Measurements from ENCODE around the gene THY1. TPM values are rescaled to one million over a fixed set of nuclear protein-coding genes. Genes with fewer than 3 reads are reported as not detected.
"Not testable (repeated sequence)": the region's sequence is repeated elsewhere in the genome, so short reads cannot be mapped to it uniquely, and the experiment has no call there.

THY1 gene
- total RNA-seq, 1 donor from 2014 or later = 2.1 TPM

DNA sequence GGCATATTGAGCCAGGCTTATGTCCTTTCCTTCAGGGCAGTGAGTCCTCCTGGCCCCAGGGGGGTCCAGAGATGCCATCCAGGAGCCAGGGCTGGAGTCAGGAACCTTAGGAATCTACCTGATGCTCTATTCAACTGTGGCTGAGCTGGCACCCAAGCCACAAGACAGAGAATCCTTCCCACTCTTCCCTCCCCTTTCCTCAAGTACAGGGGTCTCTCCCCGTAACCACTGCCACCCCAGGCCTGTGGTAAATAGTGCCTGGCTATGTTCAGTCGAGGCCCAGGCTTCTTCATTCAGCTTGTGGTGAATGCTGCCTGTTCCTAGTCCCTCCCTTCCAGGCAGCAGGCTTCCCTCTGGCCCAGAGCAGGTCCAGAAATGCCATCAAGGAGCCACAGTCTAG lies 45.5 kb upstream of the THY1 start:
- DNase-seq (ENCODE audit: low read depth) (no peak), FAIRE-seq (no peak)
- H3K36me3 ChIP-seq (ENCODE audit: control insufficient read depth, insufficient read depth, low read length) = no peaks in the 10 kb centered on the region
- no peak for TF ChIP-seq CTCF (IDR thresholded peaks at IDR 0.05; ENCODE audit: insufficient read depth, low read length, severe bottlenecking)
- peaks cover 1% of the 10 kb centered on the region for H3K27me3 ChIP-seq (ENCODE audit: control insufficient read depth, insufficient read depth, low read length)
- no peak overlapping the region for H3K4me3 ChIP-seq (ENCODE audit: low read depth, low read length)

DNA sequence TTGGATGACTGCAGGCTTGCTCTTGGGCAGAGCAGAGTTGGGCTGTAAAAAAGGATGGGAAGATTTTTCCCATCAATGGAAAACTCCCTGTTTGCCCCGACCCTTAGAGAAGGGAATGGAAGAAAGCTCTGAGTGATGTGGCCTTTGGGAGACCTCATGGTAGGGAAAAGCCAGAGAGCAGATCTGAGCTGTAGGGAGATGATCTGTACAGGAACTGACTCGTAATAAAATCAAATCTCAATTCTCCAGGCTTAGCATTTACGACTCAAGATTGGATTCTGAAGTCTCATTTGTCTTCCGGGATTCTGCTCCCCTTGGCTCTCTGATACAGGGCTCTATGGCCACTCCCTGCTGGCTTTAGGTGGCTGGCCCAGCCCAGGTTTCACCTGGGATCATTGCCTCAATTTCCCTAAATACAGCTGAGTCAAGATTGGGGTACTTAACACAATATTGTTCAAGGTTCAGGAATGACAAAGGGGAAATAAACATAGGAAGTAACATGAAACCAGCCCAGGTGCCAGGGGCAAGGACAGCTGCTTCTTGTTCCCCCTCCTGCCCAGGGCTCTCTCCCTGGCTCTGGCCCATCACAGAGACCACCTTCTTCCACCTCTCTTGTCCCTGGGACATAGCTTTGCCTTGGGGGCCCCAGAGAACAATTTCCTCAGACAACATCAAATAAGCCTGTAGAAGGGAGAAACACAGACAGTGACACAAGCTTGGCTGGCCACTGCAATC lies 38.4 kb upstream of the THY1 start:
- peak; percentile 35 for DNase-seq (ENCODE audit: low read depth)
- H3K4me3 ChIP-seq (ENCODE audit: low read depth, low read length) = no peak overlapping the region
- FAIRE-seq = no peak
- TF ChIP-seq CTCF (IDR thresholded peaks at IDR 0.05; ENCODE audit: insufficient read depth, low read length, severe bottlenecking) = no peak
- no peaks in the 10 kb centered on the region for H3K36me3 ChIP-seq (ENCODE audit: control insufficient read depth, insufficient read depth, low read length)
- no peaks in the 10 kb centered on the region for H3K27me3 ChIP-seq (ENCODE audit: control insufficient read depth, insufficient read depth, low read length)

GRCh38 chr11:119460582-119460981 lies 37.6 kb upstream of the THY1 start:
- Histone ChIP-seq H3K4me3 (ENCODE audit: low read depth, low read length) (no peak overlapping the region), H3K36me3 (ENCODE audit: control insufficient read depth, insufficient read depth, low read length) (no peaks in the 10 kb centered on the region), H3K27me3 (ENCODE audit: control insufficient read depth, insufficient read depth, low read length) (no peaks in the 10 kb centered on the region)
- no peak for DNase-seq (ENCODE audit: low read depth)
- no peak for FAIRE-seq
- no peak for TF ChIP-seq CTCF (IDR thresholded peaks at IDR 0.05; ENCODE audit: insufficient read depth, low read length, severe bottlenecking)

GRCh38 chr11:119460097-119460496 lies 37.1 kb upstream of the THY1 start:
- Histone ChIP-seq H3K4me3 (ENCODE audit: low read depth, low read length) (no peak overlapping the region), H3K27me3 (ENCODE audit: control insufficient read depth, insufficient read depth, low read length) (no peaks in the 10 kb centered on the region), H3K36me3 (ENCODE audit: control insufficient read depth, insufficient read depth, low read length) (no peaks in the 10 kb centered on the region)
- DNase-seq (ENCODE audit: low read depth) (no peak), FAIRE-seq (no peak)
- TF ChIP-seq CTCF (IDR thresholded peaks at IDR 0.05; ENCODE audit: insufficient read depth, low read length, severe bottlenecking) = no peak

- TF ChIP-seq CTCF (IDR thresholded peaks at IDR 0.05; ENCODE audit: insufficient read depth, low read length, severe bottlenecking) = no peak
- no peaks in the 10 kb centered on the region for H3K36me3 ChIP-seq (ENCODE audit: control insufficient read depth, insufficient read depth, low read length)
- DNase-seq (ENCODE audit: low read depth) = no peak
- no peak overlapping the region for H3K4me3 ChIP-seq (ENCODE audit: low read depth, low read length)
- H3K27me3 ChIP-seq (ENCODE audit: control insufficient read depth, insufficient read depth, low read length) = no peaks in the 10 kb centered on the region
- no peak for FAIRE-seq
These were observed 36.5 kb upstream of the THY1 start for GRCh38 chr11:119459293-119459976.

DNA sequence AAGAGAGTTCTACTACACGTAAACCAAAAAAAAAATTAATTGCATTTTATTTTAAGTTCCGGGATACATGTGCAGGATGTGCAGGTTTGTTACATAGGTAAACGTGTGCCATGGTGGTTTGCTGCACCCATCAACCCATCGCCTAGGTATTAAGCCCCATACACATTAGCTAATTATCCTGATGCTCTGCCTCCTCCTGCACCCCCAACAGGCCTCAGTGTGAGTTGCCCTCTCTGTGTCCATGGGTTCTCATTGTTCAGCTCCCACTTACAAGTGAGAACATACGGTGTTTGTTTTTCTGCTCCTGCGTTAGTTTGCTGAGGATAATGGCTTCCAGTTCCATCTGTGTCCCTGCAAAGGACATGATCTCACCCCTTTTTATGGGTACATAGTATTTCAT lies 32.7 kb upstream of the THY1 start:
- FAIRE-seq; DNase-seq (ENCODE audit: low read depth); H3K4me3 ChIP-seq (ENCODE audit: low read depth, low read length); H3K36me3 ChIP-seq (ENCODE audit: control insufficient read depth, insufficient read depth, low read length); H3K27me3 ChIP-seq (ENCODE audit: control insufficient read depth, insufficient read depth, low read length): not testable (repeated sequence)

- not testable (repeated sequence) for FAIRE-seq; H3K36me3 ChIP-seq (ENCODE audit: control insufficient read depth, insufficient read depth, low read length); DNase-seq (ENCODE audit: low read depth); H3K27me3 ChIP-seq (ENCODE audit: control insufficient read depth, insufficient read depth, low read length); H3K4me3 ChIP-seq (ENCODE audit: low read depth, low read length)
These were observed 32.3 kb upstream of the THY1 start for GRCh38 chr11:119455241-119455640.

All from bronchial epithelial cell (primary cell).